Stimulated activated effector memory CD8-positive, alpha-beta T cell treated with anti-CD3 and anti-CD28 coated beads, Interleukin-12 subunit alpha, Interleukin-12 subunit beta, amount 100 ng/mL, for 72 hours (primary cell): ENCODE data around the gene RIMBP2.

ENCODE experiments used
- ATAC-seq: fragments of 150-1000 bp; cut with Tn5 transposase; 2 replicates; pipeline ENCODE4 v1.10.0; 2021
- DNase-seq, 2 donors: peaks; one replicate each; pipeline ENCODE4 v3.0.0; 2021 to 2022; ENCODE audit warnings: low spot score in 2 of 2
- H3K27ac Mint-ChIP-seq: one replicate; pipeline ENCODE4 v1.8.0; 2022; ENCODE audit warnings: mild to moderate bottlenecking, mixed read lengths
- H3K36me3 Mint-ChIP-seq: one replicate; pipeline ENCODE4 v1.8.0; 2022; ENCODE audit warnings: mild to moderate bottlenecking, mixed read lengths
- H3K4me1 Mint-ChIP-seq: one replicate; pipeline ENCODE4 v1.8.0; 2022; ENCODE audit warnings: mixed read lengths
- H3K4me3 Mint-ChIP-seq: one replicate; pipeline ENCODE4 v1.8.0; 2022; ENCODE audit warnings: mild to moderate bottlenecking, mixed read lengths
- H3K9me3 Mint-ChIP-seq: one replicate; pipeline ENCODE4 v1.8.0; 2022; ENCODE audit warnings: mixed read lengths

The RIMBP2 gene

DNA sequence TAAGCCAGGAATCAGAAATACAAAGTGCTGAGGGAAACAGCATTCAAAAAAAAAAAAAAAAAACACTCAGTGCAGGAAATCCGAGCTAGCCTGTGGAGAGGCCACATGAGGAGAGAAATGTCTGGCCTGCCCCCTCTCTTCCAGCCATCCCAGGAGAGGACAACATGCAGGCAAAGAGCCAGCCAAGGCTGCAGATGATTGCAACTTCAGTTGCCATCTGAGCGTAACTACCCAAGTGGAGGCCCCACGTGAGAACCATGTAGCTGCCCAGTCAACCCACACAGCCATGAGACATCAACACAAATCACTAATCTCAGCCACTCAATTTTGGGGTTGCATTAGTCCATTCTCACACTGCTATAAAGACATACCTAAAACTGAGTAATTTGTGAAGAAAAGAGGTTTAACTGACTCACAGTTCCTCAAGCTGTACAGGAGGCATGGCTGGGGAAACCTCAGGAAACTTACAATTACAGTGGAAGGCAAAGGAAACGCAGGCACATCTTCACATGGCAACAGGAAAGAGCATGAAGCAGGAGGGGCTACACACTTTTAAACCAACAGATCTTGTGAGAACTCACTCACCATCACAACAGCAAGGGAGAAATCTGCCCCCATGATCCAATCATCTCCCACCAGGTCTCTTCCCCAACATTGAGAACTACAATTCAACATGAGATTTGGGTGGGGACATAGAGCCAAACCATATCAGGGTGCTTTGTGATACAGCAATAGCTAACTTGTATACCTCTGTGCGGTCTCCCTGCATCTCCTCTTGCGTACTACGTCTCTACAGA is 217.3 kb downstream of the RIMBP2 start:
- Mint-ChIP-seq H3K36me3 (no peaks in the 10 kb centered on the region), H3K4me1 (no peaks in the 10 kb centered on the region), H3K9me3 (peaks cover 13% of the 10 kb centered on the region), H3K4me3 (no peak overlapping the region), H3K27ac (no peak overlapping the region)
- DNase-seq (no peak), ATAC-seq (no peak)

DNA sequence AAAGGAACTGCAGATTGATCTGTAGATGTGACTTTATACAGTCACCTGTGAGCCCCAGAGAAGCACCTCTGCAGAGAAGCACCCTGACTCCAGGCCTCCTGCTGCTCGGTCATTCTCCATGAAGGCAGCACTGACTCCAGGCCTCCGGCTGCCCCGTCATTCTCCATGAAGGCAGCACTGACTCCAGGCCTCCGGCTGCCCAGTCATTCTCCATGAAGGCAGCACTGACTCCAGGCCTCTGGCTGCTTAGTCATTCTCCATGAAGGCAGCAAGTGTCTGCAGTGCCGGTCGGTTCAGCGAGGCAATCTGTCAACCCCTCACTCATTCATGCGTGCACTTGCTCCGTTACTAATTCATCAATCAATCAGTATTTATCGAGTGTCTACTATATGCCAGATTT is 218.1 kb downstream of the RIMBP2 start:
- no peak overlapping the region for H3K27ac Mint-ChIP-seq
- ATAC-seq (no peak), DNase-seq (no peak)
- H3K9me3 Mint-ChIP-seq = peaks cover 13% of the 10 kb centered on the region
- no peak overlapping the region for H3K4me3 Mint-ChIP-seq
- no peaks in the 10 kb centered on the region for H3K4me1 Mint-ChIP-seq
- no peaks in the 10 kb centered on the region for H3K36me3 Mint-ChIP-seq

DNA sequence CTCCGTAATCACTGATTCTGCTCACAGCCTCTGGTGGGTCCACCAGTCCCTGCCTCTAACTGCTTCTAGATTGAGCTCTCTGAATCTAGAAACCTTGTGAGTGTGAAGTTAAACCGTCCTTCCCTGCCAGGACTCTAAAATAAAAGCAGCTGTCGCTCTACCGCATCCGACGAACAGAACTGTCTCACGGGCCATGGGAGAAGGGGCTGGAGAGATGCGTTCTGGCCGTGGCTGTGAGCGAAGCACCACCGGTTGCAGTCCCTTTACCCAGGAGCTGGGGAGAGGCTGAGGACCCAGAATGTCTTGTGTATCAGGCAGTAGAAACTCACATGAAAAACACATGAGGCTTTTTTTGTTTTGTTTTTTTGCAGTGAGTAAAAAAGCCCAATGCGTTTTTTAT is 218.8 kb downstream of the RIMBP2 start:
- Mint-ChIP-seq H3K4me3 (no peak overlapping the region), H3K27ac (no peak overlapping the region), H3K36me3 (no peaks in the 10 kb centered on the region), H3K4me1 (no peaks in the 10 kb centered on the region), H3K9me3 (peaks cover 10% of the 10 kb centered on the region)
- no peak for ATAC-seq
- no peak for DNase-seq

DNA sequence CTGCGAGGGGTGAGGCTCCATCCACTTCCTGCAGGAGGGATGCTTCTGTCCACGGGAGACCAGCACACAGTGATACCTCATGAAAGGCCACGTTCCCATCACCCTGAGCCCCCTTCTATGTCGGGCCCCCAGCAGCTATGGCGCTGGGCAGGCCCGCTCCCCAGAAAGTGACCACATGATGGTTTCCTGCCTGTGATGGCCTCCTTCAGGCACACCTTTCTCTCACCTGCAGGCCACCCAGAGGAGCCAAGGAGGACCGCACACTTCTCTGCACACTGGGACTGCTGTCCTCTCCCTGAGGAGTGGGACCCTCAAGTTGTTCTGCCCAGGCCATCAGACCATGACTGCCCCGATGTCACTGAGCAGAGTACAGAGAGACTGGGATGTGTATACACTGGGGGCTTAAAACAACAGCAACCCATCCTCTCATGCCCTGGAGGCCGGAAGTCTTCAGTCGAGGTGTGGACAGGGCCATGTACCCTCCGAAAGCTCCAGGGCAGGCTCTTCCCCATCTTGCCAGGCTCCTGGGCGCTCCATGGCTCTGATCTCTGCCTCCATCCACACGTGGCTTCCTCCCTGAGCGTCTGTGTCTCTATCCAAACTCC is 219.5 kb downstream of the RIMBP2 start:
- DNase-seq = no peak
- no peak for ATAC-seq
- no peak overlapping the region for H3K4me3 Mint-ChIP-seq
- H3K27ac Mint-ChIP-seq = no peak overlapping the region
- no peaks in the 10 kb centered on the region for H3K36me3 Mint-ChIP-seq
- no peaks in the 10 kb centered on the region for H3K4me1 Mint-ChIP-seq
- peaks cover 9% of the 10 kb centered on the region for H3K9me3 Mint-ChIP-seq

DNA sequence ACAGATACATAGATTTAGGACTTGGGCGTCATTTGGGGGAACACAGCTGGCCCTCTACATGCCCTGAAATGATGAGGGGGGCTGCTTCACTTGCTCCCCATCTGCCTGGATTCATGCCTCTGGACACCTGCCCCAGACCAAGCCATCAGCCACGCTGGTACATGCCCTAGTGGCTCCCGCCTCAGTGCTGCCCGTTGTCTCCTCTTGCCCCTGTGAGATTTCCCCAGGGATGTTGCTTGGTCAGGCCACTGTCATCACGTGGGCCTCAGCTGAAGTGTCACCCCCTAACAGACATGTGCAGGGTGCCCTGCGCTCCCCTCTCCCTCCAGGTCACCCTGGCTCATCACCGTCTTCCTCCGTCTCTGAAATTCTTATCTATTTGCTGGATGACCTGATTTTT is 220.9 kb downstream of the RIMBP2 start:
- ATAC-seq (no peak), DNase-seq (no peak)
- Mint-ChIP-seq H3K4me1 (no peaks in the 10 kb centered on the region), H3K4me3 (no peak overlapping the region), H3K27ac (no peak overlapping the region), H3K9me3 (peaks cover 7% of the 10 kb centered on the region), H3K36me3 (no peaks in the 10 kb centered on the region)

DNA sequence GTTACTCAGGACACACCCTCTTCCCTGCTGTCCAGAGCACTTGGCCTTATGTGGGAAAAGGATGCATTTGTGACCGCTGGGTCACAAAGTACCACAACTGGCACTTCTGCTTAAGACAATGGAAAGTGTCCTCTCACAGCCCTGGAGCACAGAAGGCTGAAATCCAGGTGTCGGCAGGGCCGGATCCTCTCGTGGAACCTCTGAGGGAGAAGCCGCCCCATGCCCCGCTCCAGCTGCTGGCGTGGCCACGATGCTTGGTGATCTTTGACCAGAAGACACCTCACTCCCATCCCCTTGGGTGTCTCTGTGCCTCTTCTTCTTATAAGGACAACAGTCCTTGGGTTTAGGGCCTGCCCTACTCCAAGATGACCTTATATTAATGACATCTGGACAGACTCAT is 221.4 kb downstream of the RIMBP2 start:
- H3K27ac Mint-ChIP-seq = no peak overlapping the region
- H3K4me1 Mint-ChIP-seq = no peaks in the 10 kb centered on the region
- ATAC-seq (no peak), DNase-seq (no peak)
- peaks cover 7% of the 10 kb centered on the region for H3K9me3 Mint-ChIP-seq
- no peaks in the 10 kb centered on the region for H3K36me3 Mint-ChIP-seq
- no peak overlapping the region for H3K4me3 Mint-ChIP-seq

DNA sequence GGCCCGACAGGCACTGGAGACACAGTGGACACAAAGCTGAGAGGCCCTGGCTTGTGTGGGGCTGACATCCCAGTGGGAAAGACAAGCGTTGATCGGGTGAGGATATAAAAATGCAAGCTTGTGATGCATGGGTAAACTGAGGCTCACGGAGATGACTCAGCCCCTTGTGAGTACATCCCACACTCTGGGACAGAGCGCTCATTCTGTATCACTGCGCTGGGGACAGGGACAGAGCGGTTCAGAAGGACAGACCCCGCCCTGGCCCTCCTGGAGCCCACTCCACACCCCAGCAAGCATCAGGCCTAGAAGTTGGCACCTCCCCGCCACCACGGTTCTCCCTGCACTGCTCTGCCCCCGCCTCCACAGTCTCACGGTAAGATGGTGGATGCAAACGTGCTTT is 222.1 kb downstream of the RIMBP2 start:
- DNase-seq (no peak), ATAC-seq (no peak)
- Mint-ChIP-seq H3K9me3 (peaks cover 4% of the 10 kb centered on the region), H3K27ac (no peak overlapping the region), H3K4me1 (no peaks in the 10 kb centered on the region), H3K4me3 (no peak overlapping the region), H3K36me3 (no peaks in the 10 kb centered on the region)

DNA sequence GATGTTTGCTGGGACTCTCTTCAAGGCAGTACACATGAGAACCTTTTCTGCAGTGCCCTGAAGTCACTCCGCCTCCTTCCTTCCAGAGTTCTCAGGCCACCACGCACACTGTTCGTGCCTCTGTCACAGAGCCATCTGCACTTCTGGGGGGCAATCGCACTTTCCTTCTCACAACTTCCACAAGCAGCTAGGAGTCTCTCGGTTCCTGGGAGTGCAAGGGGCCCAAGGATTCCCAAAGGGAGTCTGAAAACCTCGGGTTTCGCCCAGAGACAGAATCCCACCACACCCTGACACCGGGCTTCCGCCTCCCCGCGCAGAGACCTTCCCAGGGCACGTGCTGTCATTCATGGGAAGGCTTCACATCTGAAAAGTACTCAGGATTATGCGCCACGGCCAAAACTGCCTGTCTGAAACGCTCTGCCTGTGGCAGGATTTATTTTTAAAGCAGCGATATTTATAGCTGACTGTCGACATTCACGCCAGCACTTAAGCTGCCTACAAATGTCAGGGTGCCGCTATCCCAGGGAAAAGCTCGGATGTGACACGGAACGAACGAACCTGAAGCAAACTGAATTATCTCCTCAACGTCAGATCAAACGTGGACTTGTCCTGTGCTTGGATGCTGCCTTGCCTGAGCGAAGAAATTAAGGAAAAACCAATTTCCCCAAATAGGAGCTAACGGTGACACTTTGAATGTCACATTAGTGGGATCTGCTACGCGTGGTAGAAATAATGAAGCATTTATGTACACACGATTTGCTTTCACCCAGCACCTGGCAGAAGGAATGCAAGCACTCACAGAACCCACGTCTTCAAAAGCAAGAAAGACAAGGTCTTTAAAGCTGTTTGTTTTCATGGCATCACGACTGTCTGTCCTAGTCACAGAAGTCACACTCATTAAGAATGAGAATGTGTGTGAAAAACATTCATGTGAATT is 224.4 kb downstream of the RIMBP2 start:
- H3K27ac Mint-ChIP-seq = no peak overlapping the region
- peaks cover 3% of the 10 kb centered on the region for H3K9me3 Mint-ChIP-seq
- DNase-seq (no peak), ATAC-seq (no peak)
- no peak overlapping the region for H3K4me3 Mint-ChIP-seq
- no peaks in the 10 kb centered on the region for H3K36me3 Mint-ChIP-seq
- H3K4me1 Mint-ChIP-seq = no peaks in the 10 kb centered on the region

DNA sequence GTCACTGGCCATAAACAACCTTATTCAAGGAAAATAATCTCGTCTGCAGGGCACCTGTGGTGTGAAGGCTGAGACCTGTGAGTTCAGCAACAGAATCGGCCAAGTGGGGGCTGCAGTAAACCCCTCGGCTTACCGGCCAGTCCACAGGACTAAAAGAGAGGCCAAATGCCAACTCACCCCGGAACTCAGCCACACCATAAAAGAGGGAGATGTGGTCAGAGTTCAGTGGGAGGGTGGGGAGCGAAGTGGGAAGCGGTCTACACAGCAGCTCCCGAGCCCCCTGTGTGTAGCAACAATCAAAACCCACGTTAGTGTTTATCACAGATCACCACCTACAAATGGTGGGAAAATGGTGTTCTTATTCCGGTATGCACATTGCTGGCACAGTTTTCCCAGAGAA is 225.4 kb downstream of the RIMBP2 start:
- H3K27ac Mint-ChIP-seq = no peak overlapping the region
- DNase-seq (no peak), ATAC-seq (no peak)
- H3K36me3 Mint-ChIP-seq = no peaks in the 10 kb centered on the region
- peaks cover 4% of the 10 kb centered on the region for H3K9me3 Mint-ChIP-seq
- H3K4me1 Mint-ChIP-seq = no peaks in the 10 kb centered on the region
- H3K4me3 Mint-ChIP-seq = no peak overlapping the region

DNA sequence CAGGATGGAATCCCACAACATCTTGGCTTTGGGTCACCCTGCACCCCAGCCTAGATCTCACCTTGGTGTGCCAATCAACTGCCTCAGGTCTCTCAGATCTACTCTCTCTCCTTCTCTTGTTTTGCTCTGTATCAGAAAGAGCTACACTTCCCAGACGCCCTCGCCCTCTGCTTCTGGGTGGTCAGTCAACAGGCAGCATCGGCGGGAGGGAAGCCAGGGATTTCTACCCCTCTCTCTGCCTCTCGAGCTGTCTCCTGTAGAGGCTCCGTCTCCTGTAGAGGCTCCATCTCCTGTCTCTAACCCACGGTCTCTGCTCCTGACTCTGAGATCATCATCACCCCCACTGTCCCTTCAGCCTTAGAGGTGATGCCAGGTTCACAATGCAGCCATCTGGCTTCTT is 226.8 kb downstream of the RIMBP2 start:
- H3K9me3 Mint-ChIP-seq = peaks cover 4% of the 10 kb centered on the region
- no peaks in the 10 kb centered on the region for H3K4me1 Mint-ChIP-seq
- no peak for ATAC-seq
- no peak overlapping the region for H3K4me3 Mint-ChIP-seq
- H3K36me3 Mint-ChIP-seq = no peaks in the 10 kb centered on the region
- no peak overlapping the region for H3K27ac Mint-ChIP-seq
- DNase-seq = no peak

DNA sequence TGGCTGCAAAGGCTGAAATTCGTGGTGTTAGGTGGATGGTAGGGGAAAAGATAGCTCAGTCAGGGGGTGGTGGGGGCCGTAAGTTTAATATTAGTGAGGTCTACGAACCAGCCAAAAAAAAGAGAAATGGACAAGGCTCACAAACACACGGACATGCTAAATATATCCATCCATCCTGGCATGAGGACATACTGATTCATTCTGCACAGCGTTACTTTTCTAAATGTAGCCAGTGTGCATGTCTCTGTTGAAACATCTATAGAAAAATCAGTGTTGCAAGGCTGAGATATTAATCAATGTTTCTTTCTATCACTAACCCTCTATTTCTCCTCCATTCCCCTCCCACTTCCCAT is 227.8 kb downstream of the RIMBP2 start:
- Mint-ChIP-seq H3K36me3 (no peaks in the 10 kb centered on the region), H3K27ac (no peak overlapping the region), H3K4me1 (no peaks in the 10 kb centered on the region), H3K4me3 (no peak overlapping the region), H3K9me3 (peaks cover 4% of the 10 kb centered on the region)
- ATAC-seq = no peak
- no peak for DNase-seq

DNA sequence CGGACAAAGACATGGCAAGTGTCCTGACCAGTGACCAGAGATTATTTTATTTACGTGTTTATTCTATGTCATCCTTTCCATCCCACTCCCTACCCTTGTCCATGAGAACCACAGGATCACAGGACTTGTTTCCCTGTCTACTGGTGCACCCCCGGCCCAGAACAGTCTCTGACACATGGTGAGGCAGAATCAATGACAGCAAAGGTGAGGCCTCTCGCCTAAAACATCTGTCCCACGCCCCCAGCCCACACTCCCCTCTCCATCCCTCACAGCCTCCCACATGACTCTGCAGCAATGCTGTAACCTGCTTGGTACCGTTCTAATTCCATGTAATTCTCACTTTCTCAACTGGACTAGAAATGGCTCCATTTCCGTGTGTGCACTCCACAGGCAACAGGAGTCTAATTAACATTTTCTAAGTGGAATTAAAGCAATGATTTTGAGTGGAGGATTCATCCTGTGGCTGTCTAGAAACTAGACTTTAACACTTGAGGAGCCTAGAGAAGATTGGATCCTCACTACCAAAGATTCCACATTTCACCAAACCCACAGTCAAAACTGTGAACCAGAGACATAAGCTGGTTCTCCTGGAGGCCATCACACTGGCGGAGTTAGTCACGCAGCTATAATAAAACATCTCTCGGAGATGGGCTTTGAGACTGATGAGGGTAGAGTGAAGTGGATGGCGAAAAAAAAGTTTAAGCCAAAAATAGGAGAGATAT is 228.3 kb downstream of the RIMBP2 start:
- ATAC-seq = no peak
- no peak overlapping the region for H3K27ac Mint-ChIP-seq
- no peak for DNase-seq
- H3K4me3 Mint-ChIP-seq = no peak overlapping the region
- H3K36me3 Mint-ChIP-seq = no peaks in the 10 kb centered on the region
- H3K9me3 Mint-ChIP-seq = peaks cover 4% of the 10 kb centered on the region
- H3K4me1 Mint-ChIP-seq = no peaks in the 10 kb centered on the region

DNA sequence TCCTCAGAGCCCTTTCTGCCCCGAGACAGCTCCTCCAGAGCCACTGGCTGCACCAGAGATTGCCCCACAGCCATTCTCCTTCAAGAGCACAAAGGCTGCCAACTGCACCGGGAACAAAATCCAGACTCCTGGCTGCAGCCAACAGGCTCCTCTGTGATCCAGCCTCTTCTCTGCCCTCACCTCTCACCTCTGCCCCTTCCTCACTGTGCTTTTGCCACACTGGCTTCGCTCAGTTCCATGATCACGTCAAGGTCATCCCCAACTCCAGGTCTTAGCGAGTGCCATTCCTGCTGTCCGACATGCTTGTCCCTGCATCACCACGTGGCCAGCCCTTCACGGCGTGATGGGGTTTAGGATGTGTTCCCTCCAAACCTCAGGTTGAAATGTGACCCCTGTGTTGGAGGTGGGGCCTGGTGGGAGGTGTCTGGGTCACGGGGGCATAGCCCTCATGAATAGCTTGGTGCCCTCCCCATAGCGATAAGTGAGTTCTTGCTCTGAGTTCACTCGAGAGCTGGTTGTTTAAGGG is 229.1 kb downstream of the RIMBP2 start:
- DNase-seq (no peak), ATAC-seq (no peak)
- Mint-ChIP-seq H3K9me3 (peaks cover 4% of the 10 kb centered on the region), H3K27ac (no peak overlapping the region), H3K4me1 (no peaks in the 10 kb centered on the region), H3K4me3 (no peak overlapping the region), H3K36me3 (no peaks in the 10 kb centered on the region)

DNA sequence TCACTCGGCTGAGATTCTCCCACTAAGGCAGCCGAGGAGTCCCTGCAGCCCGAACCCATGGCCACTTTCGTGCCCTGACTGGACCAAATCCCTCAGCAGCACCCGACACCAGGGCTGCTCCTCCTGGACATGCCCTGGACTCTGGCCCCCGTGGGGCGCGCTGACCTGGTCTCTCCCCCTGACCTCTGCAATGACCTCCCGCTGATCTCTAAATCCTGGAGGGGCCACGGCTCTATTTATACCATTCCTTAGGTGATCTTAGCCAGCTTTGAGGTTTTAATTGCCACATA is 230.0 kb downstream of the RIMBP2 start:
- H3K9me3 Mint-ChIP-seq = peaks cover 4% of the 10 kb centered on the region
- ATAC-seq = no peak
- no peak for DNase-seq
- H3K4me1 Mint-ChIP-seq = no peaks in the 10 kb centered on the region
- H3K36me3 Mint-ChIP-seq = no peaks in the 10 kb centered on the region
- no peak overlapping the region for H3K4me3 Mint-ChIP-seq
- no peak overlapping the region for H3K27ac Mint-ChIP-seq
